Activated CD4-positive, alpha-beta T cell treated with anti-CD3 and anti-CD28 coated beads for 4 hours (primary cell): ENCODE measurements around the gene DCAF6.

Source experiments
- DNase-seq, 2 donors: peaks; one replicate each; pipeline ENCODE4 v3.0.0-alpha.2; 2020

The DCAF6 gene

DNA sequence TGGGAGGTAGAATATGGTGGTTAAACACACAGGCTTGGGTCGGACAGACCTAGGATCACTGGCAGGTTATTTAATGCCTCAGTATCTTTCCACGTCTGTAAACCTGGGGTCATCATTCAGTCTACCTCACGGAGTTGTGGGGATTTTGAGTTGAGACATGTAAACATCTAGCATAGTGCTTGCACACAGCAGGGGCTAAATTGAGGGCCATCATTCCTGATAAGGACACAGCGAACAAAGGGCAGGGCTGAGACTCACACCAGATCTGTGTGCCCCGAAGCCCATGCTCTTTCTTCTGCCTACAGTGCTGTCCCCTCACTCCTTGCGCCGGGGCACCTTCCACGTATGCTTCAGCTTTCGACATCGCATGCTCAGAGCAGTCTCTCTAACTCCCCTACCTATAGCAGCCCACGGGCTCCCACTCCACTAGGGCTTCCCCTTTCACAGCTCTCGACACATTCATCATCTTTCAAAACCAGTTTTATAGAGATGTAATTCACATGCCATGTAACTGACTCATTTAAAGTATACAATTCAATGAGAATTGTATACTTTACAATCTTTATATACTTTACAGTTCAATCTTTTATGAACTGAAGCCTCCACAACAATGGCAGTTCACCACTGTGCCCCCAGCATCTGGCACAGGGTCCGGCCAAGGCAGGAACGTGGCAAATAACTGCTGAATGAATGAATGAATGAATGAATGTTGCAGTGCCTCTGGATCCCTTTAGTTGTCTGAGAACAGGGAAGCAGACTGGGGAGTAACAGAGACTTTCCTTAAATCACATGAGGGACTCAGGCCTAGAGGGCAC is 152.2 kb downstream of the DCAF6 start:
- DNase-seq = no peak

DNA sequence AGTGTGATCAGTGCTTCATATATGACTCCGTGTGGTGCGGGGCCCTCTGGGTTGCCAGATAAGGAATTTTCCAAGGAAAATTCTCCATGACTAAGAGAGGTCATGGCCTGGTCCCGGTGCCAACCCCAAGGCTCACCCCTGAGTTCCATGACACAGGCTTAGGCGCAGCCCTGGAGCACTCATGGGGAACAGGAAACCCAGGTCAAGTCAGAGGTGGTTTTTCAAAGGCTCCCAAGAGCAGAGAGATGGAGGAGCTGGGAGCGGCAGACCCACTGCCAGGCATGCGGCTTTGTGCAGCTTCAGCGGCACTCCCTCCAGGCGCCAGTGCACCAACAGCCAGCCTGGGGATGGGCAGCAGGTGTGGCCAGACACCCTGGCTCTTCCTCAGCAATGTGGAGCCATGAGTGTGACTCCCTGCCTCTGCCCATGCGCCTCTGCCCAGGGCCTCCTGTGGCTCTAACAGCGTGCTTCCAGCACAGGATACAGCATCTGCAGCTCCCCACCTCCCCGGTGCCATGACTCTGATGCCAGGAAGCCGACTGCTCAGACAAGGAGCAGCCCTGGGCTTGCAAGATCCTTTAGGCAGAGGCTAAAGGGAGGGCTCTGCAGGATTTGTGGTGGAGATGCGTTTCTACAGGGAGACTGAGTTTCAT is 153.0 kb downstream of the DCAF6 start:
- DNase-seq = no peak

- DNase-seq = no peak
These were observed 153.5 kb downstream of the DCAF6 start for GRCh38 chr1:168089979-168090337.

DNA sequence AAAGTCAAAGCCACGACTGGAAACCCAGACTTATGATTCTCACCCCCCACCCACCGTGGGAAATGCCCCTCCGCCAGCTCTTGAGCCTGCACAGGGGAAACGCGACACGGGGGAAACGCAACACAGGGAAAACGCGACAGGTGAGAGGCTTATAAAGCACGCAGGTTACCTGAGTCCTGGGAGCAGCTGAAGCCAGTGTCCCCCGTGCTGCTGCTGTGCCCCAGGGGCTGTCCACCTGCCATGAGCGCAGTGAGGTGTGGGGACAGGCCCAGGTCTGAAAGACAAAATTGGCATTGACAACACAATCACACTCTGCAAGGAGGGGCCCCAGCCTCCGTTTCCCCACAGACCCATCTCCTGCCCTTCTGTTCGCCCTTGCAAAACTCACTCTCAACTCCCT is 153.9 kb downstream of the DCAF6 start:
- DNase-seq = no peak

DNA sequence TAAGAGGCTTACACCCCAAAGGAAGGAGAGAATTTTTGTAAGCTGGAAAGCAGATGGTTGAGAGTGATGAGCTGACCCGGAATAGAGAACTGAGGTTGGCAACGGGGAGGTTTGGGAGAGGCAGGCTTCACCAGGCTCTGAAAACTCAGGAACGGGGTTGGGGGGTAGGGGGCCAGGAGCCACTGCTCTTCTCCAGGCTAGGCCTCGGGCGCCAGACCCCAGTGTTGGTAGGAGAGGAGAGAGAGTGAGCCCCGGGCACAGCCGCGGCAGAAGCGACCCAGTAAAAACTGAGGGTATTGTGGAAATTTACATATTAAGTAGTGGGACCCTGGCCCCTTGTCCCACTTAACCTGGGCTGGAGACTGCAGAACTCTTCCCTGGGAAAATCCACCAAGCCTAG is 154.6 kb downstream of the DCAF6 start:
- DNase-seq = no peak

GRCh38 chr1:168091720-168092550 is 155.5 kb downstream of the DCAF6 start:
- no peak for DNase-seq

DNA sequence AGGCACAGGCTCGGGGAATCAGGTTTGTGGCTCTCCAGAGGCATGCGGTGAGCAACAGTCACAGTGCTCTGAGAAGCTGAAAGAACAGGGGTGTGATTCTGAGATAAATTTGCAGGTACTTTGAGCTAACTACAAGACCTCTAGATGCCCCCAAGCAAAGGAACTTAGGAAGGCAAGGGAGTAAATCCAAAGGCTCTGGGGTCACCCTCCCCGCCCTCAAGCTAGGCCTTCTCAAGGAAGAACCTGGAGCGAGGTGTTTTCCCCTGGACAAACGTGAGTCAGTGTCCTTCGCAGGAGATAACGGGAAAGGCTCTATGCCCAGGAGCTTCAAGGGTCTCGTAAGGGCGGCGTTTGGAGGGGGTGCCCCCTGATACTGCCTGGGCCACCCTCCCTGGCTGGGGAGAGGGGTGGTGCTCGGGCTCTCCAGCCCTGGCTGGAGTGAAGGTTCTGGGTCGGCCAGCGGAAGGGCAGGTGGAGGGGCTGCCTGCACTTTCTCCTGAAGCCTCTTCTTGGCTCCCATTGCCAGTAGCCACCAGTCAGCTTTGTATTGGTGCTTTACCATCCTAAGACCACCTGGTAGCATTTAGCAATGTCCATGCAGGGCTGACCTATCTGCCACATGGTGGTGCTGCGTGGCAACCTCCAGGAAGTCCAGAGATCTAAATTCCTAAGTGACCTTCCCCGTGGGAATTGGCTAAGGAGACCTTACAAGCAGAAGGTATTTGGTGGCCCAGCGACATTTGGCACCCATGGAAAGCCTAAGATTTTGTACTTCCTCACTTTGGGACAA is 156.3 kb downstream of the DCAF6 start:
- DNase-seq = no peak

DNA sequence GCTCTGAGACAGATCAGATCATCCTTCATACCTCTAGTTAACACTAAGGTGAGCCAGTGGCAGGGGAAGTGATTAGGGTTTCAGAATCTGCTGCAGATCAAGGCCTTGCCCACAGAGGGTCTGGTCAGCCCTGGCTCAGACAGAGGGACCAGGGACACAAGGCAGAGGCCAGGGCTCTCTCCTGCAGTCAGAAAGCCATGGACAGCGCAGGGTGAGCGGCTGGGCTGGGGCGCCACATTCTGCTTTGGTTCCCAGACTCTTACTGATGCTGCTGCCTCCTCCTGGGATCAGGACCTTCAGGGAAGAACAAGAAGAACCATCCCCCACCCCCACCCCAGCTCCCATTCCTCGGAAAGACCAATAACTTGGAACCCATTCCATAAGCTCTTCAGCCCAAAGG is 157.1 kb downstream of the DCAF6 start:
- DNase-seq = no peak

DNA sequence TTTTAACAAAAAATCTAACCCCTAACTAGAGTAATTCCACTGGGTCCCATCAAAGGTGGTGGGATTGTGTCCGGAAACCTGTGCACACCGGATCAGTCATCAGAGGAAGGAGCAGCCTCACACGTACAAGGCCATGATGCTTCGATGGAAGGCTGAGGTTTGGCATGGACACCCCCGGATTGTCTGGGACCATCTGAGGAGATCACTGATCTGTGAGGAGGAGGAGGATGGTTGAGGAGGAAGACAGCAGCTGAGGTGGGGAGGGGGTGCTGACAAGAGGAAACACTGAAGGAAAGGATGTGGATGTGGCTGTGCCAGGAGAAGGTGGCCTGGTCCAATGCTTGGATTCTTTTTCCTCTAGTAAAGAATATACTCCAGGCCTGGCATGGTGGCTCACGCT is 159.0 kb downstream of the DCAF6 start:
- DNase-seq = no peak

- DNase-seq = no peak
These were observed 160.0 kb downstream of the DCAF6 start for GRCh38 chr1:168096296-168097165.

DNA sequence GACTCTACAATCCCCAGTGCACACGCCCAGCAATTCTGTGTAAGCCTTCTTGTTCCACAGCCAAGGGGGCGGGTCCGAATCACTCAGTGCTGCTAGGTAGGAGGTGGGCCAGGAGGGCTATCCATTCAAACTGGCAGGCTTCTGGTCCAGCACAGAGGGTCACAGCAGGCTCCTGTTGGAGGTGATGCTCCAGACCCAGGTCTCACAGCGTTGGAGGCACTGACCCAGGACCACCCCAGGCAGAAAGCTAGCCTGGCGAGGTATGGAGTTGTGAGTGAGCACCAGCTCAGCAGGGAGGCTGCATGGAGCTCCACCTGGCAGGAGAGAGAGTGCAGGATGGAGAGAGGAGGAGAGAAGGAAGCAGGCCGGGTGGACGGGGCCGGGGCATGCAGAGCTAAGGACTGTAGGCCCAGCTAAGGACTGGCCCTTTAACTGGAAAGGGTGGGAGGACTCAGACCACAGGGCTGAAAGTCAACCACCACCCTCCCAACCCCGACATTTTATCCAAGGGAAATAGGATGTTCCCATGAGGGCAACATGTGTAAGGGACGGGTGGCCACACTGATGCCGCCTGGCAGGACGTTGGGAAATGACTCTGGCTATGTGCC is 161.5 kb downstream of the DCAF6 start:
- DNase-seq = no peak

GRCh38 chr1:168098534-168099320 is 162.2 kb downstream of the DCAF6 start:
- DNase-seq = no peak

GRCh38 chr1:168099337-168099801 is 162.9 kb downstream of the DCAF6 start:
- no peak for DNase-seq

- no peak for DNase-seq
These were observed 164.0 kb downstream of the DCAF6 start for GRCh38 chr1:168100315-168101002.

DNA sequence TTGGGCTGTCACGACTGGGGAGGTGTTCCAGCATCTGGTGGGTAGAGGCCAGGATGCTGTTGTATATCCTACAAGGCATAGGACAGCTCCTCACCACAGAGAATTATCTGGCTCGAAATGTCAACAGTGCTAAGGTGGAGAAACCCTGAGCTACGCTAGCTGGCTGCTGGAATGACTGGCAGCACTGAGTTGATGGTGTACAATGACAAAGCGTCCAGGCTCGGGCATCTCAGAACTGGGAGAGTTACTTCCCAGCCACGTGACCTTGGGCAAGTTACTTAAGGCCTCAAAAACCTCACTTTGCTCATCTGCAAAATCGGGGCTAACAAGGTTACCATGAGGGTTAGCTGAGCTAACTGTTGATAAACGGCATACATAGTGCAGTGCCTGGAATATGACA is 164.9 kb downstream of the DCAF6 start:
- DNase-seq = no peak

- DNase-seq = no peak
These were observed 166.0 kb downstream of the DCAF6 start for GRCh38 chr1:168102487-168102886.

DNA sequence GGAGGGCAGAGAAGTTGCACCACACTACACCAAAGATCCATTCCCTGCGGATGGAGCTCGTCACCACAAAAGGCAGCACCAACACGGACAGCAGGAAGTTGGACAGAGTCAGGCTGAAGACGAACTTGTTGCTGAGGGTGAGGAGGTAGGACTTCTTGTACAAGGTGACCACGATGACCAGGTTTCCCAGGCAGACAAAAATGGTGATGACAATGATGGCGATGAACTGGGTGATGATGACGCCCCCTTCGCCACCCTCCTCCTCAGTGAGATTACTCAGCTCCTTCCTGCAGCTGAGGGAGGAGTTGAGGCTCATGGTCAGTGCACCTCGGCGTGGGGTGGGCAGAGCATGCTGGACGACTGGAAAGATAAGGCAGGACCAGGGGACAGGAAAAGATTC is 168.1 kb downstream of the DCAF6 start:
- no peak for DNase-seq

DNA sequence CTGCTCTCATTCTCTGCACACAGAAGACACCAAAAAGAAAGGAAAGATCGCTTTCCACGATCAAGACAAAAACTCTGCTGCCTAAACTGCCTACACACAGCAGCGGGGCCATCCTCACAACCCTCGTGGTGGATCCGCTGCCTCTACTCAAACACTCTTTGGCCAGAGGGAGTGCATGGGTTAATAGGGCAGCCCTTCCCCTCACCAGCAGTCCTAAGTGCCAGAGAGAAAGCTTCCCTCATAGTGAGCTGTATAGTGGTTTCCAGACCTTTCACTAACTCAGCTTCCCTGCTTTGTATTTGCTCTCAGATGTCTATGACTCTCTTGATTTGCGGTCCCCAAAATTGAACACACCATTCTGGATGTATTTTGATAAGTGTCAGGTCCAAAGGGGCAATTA is 169.4 kb downstream of the DCAF6 start:
- no peak for DNase-seq

- DNase-seq = no peak
These were observed 169.8 kb downstream of the DCAF6 start for GRCh38 chr1:168106274-168106673.
